ENCODE results near the gene IL3RA.

The IL3RA gene

GRCh38 chrX:1384658-1385252 lies 48.2 kb downstream of the IL3RA start:
- no peak for DNase-seq (ENCODE audit: low read depth)

- DNase-seq (ENCODE audit: low read depth), result no peak
Measured at GRCh38 chrX:1385253-1386223, 49.0 kb downstream of the IL3RA start.

- no peak for DNase-seq (ENCODE audit: low read depth)
Measured at GRCh38 chrX:1386338-1387127, 49.9 kb downstream of the IL3RA start.

GRCh38 chrX:1387141-1387776 lies 50.7 kb downstream of the IL3RA start:
- no peak for DNase-seq (ENCODE audit: low read depth)

GRCh38 chrX:1388651-1389050 lies 52.1 kb downstream of the IL3RA start:
- no peak for DNase-seq (ENCODE audit: low read depth)

- DNase-seq (ENCODE audit: low read depth), result no peak
Measured at GRCh38 chrX:1389181-1389992, 52.8 kb downstream of the IL3RA start.

- DNase-seq (ENCODE audit: low read depth), result no peak
Measured at GRCh38 chrX:1389993-1390285, 53.4 kb downstream of the IL3RA start.

- DNase-seq (ENCODE audit: low read depth), result no peak
Measured at GRCh38 chrX:1390621-1391369, 54.2 kb downstream of the IL3RA start.

GRCh38 chrX:1391370-1391706 lies 54.8 kb downstream of the IL3RA start:
- DNase-seq (ENCODE audit: low read depth), result peak; percentile 87

- DNase-seq (ENCODE audit: low read depth), result peak; percentile 99
Measured at GRCh38 chrX:1391707-1392375, 55.3 kb downstream of the IL3RA start, which contains the start of gene SLC25A6. Gene SLC25A6, minus strand, starts transcription at chrX:1392113. Its CDS starts 104 bp downstream, at chrX:1392009.

- peak; percentile 24 for DNase-seq (ENCODE audit: low read depth)
Measured at GRCh38 chrX:1392376-1393068, 55.9 kb downstream of the IL3RA start.

- no peak for DNase-seq (ENCODE audit: low read depth)
Measured at GRCh38 chrX:1393871-1394615, 57.5 kb downstream of the IL3RA start.

- DNase-seq (ENCODE audit: low read depth), result no peak
Measured at GRCh38 chrX:1394731-1395501, 58.3 kb downstream of the IL3RA start.

- DNase-seq (ENCODE audit: low read depth), result no peak
Measured at GRCh38 chrX:1395646-1396216, 59.1 kb downstream of the IL3RA start.

- no peak for DNase-seq (ENCODE audit: low read depth)
Measured at GRCh38 chrX:1397001-1397400, 60.4 kb downstream of the IL3RA start.

GRCh38 chrX:1397441-1398270 lies 61.1 kb downstream of the IL3RA start:
- no peak for DNase-seq (ENCODE audit: low read depth)
